NCI-H1694 (cell line): ENCODE measurements around the gene SPINK1.
A peak's percentile ranks its signal among the peaks of the same experiment; 100 is the strongest.
"Not testable (repeated sequence)": the region's sequence is repeated elsewhere in the genome, so short reads cannot be mapped to it uniquely, and the experiment has no call there.

Experiments used
- DNase-seq: peaks from one replicate; lab custom pipeline; 2025; lab: John Stamatoyannopoulos, UW

Gene SPINK1

GRCh38 chr5:147805030-147805454, 26.4 kb downstream of the SPINK1 start:
- no peak for DNase-seq

- no peak for DNase-seq
Measured at GRCh38 chr5:147804334-147804733, 27.1 kb downstream of the SPINK1 start.

- DNase-seq, result no peak
Measured at GRCh38 chr5:147803926-147804325, 27.5 kb downstream of the SPINK1 start.

GRCh38 chr5:147803161-147803560, 28.3 kb downstream of the SPINK1 start:
- DNase-seq, result not testable (repeated sequence)

GRCh38 chr5:147801461-147801860, 30.0 kb downstream of the SPINK1 start:
- no peak for DNase-seq

- DNase-seq, result no peak
Measured at GRCh38 chr5:147800491-147800890, 31.0 kb downstream of the SPINK1 start.

GRCh38 chr5:147796556-147797308, 34.7 kb downstream of the SPINK1 start:
- DNase-seq, result no peak

- DNase-seq, result no peak
Measured at GRCh38 chr5:147791181-147791580, 40.3 kb downstream of the SPINK1 start.

- no peak for DNase-seq
Measured at GRCh38 chr5:147789820-147790219, 41.7 kb downstream of the SPINK1 start.

GRCh38 chr5:147788023-147788422, 43.4 kb downstream of the SPINK1 start:
- no peak for DNase-seq

GRCh38 chr5:147786142-147786541, 45.3 kb downstream of the SPINK1 start:
- DNase-seq, result no peak

GRCh38 chr5:147784146-147784987, 47.1 kb downstream of the SPINK1 start:
- no peak for DNase-seq

GRCh38 chr5:147782110-147783028, 49.1 kb downstream of the SPINK1 start, which contains the start of gene JAKMIP2:
Gene JAKMIP2, minus strand, starts transcription at chr5:147782728. Its CDS starts 110,922 bp downstream, at chr5:147671806.
- DNase-seq, result peak; percentile 94

- no peak for DNase-seq
Measured at GRCh38 chr5:147780924-147781573, 50.4 kb downstream of the SPINK1 start.

- DNase-seq, result no peak
Measured at GRCh38 chr5:147779694-147780093, 51.8 kb downstream of the SPINK1 start.

GRCh38 chr5:147776989-147777388, 54.5 kb downstream of the SPINK1 start:
- no peak for DNase-seq
